Measurements from ENCODE around the gene SLC1A7. TPM values are rescaled to one million over a fixed set of nuclear protein-coding genes. Genes with fewer than 3 reads are reported as not detected.

Gene SLC1A7
- total RNA-seq, 1 donor from 2014 or later = not detected

DNA sequence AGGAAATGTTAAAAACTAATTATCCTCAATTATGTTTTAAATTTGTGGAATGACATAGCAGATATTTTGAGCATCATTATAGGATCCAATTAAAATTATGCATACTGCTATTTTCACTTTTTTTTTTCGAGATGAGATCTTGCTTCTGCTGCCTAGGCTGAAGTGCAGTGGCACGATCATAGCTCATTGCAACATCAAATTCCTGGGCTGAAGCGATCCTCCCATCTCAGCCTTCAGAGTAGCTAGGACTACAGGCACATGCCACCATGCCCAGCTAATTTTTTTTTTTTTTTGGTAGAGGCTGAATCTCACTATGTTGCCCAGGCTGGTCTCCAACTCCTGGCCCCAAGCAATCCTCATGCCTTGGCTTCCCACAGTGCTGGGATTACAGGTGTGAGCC is 11.3 kb upstream of the SLC1A7 start:
- no peaks in the 10 kb centered on the region for H3K27me3 ChIP-seq
- no peaks in the 10 kb centered on the region for H3K79me2 ChIP-seq (ENCODE audit: low read depth)
- no peaks in the 10 kb centered on the region for H3F3A ChIP-seq (ENCODE audit: low read depth)
- no peaks in the 10 kb centered on the region for H3K4me1 Mint-ChIP-seq
- H3K9ac ChIP-seq = no peak overlapping the region
- no peak for DNase-seq (ENCODE audit: low spot score)
- H4K20me1 ChIP-seq (ENCODE audit: low read depth) = no peaks in the 10 kb centered on the region
- no peaks in the 10 kb centered on the region for H3K9me3 ChIP-seq (ENCODE audit: low read depth)
- TF ChIP-seq EZH2 (IDR thresholded peaks at IDR 0.05) = no peak
- no peak for TF ChIP-seq EZH2phosphoT487 (IDR thresholded peaks at IDR 0.05)
- TF ChIP-seq, protein P1, sequence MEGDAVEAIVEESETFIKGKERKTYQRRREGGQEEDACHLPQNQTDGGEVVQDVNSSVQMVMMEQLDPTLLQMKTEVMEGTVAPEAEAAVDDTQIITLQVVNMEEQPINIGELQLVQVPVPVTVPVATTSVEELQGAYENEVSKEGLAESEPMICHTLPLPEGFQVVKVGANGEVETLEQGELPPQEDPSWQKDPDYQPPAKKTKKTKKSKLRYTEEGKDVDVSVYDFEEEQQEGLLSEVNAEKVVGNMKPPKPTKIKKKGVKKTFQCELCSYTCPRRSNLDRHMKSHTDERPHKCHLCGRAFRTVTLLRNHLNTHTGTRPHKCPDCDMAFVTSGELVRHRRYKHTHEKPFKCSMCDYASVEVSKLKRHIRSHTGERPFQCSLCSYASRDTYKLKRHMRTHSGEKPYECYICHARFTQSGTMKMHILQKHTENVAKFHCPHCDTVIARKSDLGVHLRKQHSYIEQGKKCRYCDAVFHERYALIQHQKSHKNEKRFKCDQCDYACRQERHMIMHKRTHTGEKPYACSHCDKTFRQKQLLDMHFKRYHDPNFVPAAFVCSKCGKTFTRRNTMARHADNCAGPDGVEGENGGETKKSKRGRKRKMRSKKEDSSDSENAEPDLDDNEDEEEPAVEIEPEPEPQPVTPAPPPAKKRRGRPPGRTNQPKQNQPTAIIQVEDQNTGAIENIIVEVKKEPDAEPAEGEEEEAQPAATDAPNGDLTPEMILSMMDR (IDR thresholded peaks at IDR 0.05) = no peak
- H3K4me1 ChIP-seq = no peaks in the 10 kb centered on the region
- no peak overlapping the region for H3K27ac ChIP-seq
- H3K4me3 ChIP-seq = no peak overlapping the region
- H3K27ac Mint-ChIP-seq = no peak overlapping the region
- no peaks in the 10 kb centered on the region for H3K9me3 Mint-ChIP-seq
- no peak overlapping the region for H3K4me2 ChIP-seq
- H2AFZ ChIP-seq (replicated peaks) = no peak overlapping the region
- no peaks in the 10 kb centered on the region for H3K36me3 Mint-ChIP-seq
- no peaks in the 10 kb centered on the region for H3K36me3 ChIP-seq
- H3K4me3 Mint-ChIP-seq = no peak overlapping the region
- H3K27me3 Mint-ChIP-seq (ENCODE audit: insufficient read depth, low read depth) = no peaks in the 10 kb centered on the region

DNA sequence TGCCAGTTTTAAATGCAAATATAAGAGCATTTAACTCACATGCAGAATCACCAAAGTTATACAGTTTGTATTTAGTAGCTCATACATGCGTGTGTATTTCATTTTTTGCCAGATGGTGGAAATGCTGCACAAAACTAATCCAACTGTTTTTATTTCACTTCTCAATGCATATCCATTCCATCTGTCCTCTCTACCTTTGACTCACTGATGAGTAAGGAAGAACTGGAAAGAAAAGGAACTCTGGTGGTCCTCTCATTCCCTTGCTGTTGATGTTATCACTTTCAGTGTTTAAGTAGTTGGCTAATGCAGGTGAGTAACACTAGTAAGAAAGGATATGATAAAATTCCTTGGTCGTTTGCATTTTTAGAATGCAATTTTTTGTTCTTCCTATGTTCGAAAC is 5.7 kb upstream of the SLC1A7 start:
- Histone ChIP-seq H3K4me1 (no peaks in the 10 kb centered on the region), H3K9ac (no peak overlapping the region), H3K4me3 (no peak overlapping the region), H3K4me2 (no peak overlapping the region), H3K9me3 (ENCODE audit: low read depth) (no peaks in the 10 kb centered on the region), H4K20me1 (ENCODE audit: low read depth) (no peaks in the 10 kb centered on the region), H2AFZ (replicated peaks) (no peak overlapping the region), H3K27ac (no peak overlapping the region), H3K36me3 (no peaks in the 10 kb centered on the region), H3K79me2 (ENCODE audit: low read depth) (no peaks in the 10 kb centered on the region), H3F3A (ENCODE audit: low read depth) (no peaks in the 10 kb centered on the region), H3K27me3 (no peaks in the 10 kb centered on the region)
- H3K4me3 Mint-ChIP-seq = no peak overlapping the region
- no peaks in the 10 kb centered on the region for H3K9me3 Mint-ChIP-seq
- peaks cover 14% of the 10 kb centered on the region for H3K4me1 Mint-ChIP-seq
- DNase-seq (ENCODE audit: low spot score) = no peak
- no peak overlapping the region for H3K27ac Mint-ChIP-seq
- TF ChIP-seq, protein P1 (IDR thresholded peaks at IDR 0.05) = no peak
- no peaks in the 10 kb centered on the region for H3K36me3 Mint-ChIP-seq
- peaks cover 6% of the 10 kb centered on the region for H3K27me3 Mint-ChIP-seq (ENCODE audit: insufficient read depth, low read depth)

DNA sequence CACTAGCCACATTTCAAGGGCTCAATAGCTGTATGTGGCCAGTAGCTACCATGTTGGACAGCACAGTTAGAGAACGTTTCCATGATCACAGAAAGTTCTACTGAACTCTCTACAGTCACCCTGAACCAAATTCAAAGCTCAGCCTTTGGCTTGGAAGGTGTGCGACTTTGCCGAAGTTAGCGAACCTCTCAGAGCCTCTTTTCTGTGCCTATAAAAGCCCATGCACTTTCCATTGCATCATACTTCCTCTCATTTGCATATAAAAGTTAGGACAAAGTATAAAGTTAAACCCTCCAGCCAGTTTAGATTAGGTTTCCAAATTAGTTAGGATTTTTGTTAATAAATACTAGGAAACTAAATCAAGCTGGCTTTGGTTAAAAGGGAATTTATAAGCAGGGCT is 4.7 kb upstream of the SLC1A7 start:
- Histone ChIP-seq H3K27ac (no peak overlapping the region), H3K79me2 (ENCODE audit: low read depth) (no peaks in the 10 kb centered on the region), H3K4me3 (no peak overlapping the region), H3K36me3 (no peaks in the 10 kb centered on the region), H4K20me1 (ENCODE audit: low read depth) (no peaks in the 10 kb centered on the region), H3K27me3 (no peaks in the 10 kb centered on the region), H3K4me2 (no peak overlapping the region), H3K9me3 (ENCODE audit: low read depth) (no peaks in the 10 kb centered on the region), H3K9ac (no peak overlapping the region), H3K4me1 (no peaks in the 10 kb centered on the region), H2AFZ (replicated peaks) (no peak overlapping the region), H3F3A (ENCODE audit: low read depth) (no peaks in the 10 kb centered on the region)
- peaks cover 19% of the 10 kb centered on the region for H3K4me1 Mint-ChIP-seq
- H3K4me3 Mint-ChIP-seq = no peak overlapping the region
- H3K36me3 Mint-ChIP-seq = no peaks in the 10 kb centered on the region
- H3K27ac Mint-ChIP-seq = no peak overlapping the region
- peaks cover 6% of the 10 kb centered on the region for H3K27me3 Mint-ChIP-seq (ENCODE audit: insufficient read depth, low read depth)
- DNase-seq (ENCODE audit: low spot score) = no peak
- TF ChIP-seq EZH2 (IDR thresholded peaks at IDR 0.05) (no peak), EZH2phosphoT487 (IDR thresholded peaks at IDR 0.05) (no peak)
- TF ChIP-seq, protein P1 (IDR thresholded peaks at IDR 0.05) = no peak
- no peaks in the 10 kb centered on the region for H3K9me3 Mint-ChIP-seq

Data from neural progenitor cell (in vitro differentiated cells).